GM12878 (cell line): ENCODE data around the gene PSMA8. TPM values are rescaled to one million over a fixed set of nuclear protein-coding genes. Genes with fewer than 3 reads are reported as not detected.

ENCODE experiments used
- ATF7 ChIP-seq: fragments of 450-650 bp; IDR thresholded peaks from 2 replicates; pipeline ENCODE4 v1.6.1; 2016; ENCODE audit warnings: low read depth, mild to moderate bottlenecking
- ESRRA ChIP-seq: IDR thresholded peaks from 2 replicates; pipeline ENCODE4 v1.6.1; 2012; ENCODE audit warnings: mild to moderate bottlenecking, low read length, improper control_type of control experiment
- ETV6 ChIP-seq, 2 experiments: fragments of 450-650 bp in 1 of 2; IDR thresholded peaks in 1 of 2; conservative IDR thresholded peaks in 1 of 2; 2 replicates each; pipeline ENCODE4 v1.6.1; 2014; ENCODE audit warnings: antibody characterized with exemption in 1 of 2, borderline replicate concordance in 1 of 2, low read depth in 1 of 2, mild to moderate bottlenecking in 1 of 2, moderate library complexity in 1 of 2
- GABPA ChIP-seq: IDR thresholded peaks from 2 replicates; pipeline ENCODE4 v1.6.1; 2014; ENCODE audit warnings: antibody characterized with exemption, low read depth, mild to moderate bottlenecking, inconsistent platforms
- IRF4 ChIP-seq: IDR thresholded peaks from 2 replicates; pipeline ENCODE4 v1.6.1; 2011; ENCODE audit warnings: low read depth, low read length
- KDM1A ChIP-seq: fragments of 200-600 bp; sonication (generic); IDR thresholded peaks from 2 replicates; pipeline ENCODE4 v1.6.1; 2016; ENCODE audit warnings: borderline replicate concordance
- MXI1 ChIP-seq: fragments of 150-350 bp; IDR thresholded peaks from 2 replicates; pipeline ENCODE4 v1.6.1; 2011; ENCODE audit warnings: low read depth, mild to moderate bottlenecking, inconsistent platforms, low read length, improper control_type of control experiment
- NRF1 ChIP-seq: conservative IDR thresholded peaks from 2 replicates; pipeline ENCODE4 v1.6.1; 2011; ENCODE audit warnings: mild to moderate bottlenecking, low read depth, low read length, improper control_type of control experiment
- PAX8 ChIP-seq: fragments of 450-650 bp; IDR thresholded peaks from 2 replicates; pipeline ENCODE4 v1.6.1; 2017; ENCODE audit warnings: mild to moderate bottlenecking, moderate library complexity
- SKIL ChIP-seq: fragments of 450-650 bp; IDR thresholded peaks from 2 replicates; pipeline ENCODE4 v1.6.1; 2017; ENCODE audit warnings: mild to moderate bottlenecking, low read depth, inconsistent platforms; ENCODE audit not compliant: poor library complexity, severe bottlenecking
- SMAD1 ChIP-seq: fragments of 450-650 bp; IDR thresholded peaks from 2 replicates; pipeline ENCODE4 v1.6.1; 2018; ENCODE audit warnings: mild to moderate bottlenecking, low read depth; ENCODE audit not compliant: partially characterized antibody
- TCF3 ChIP-seq: IDR thresholded peaks from 2 replicates; pipeline ENCODE4 v1.6.1; 2012; ENCODE audit warnings: low read depth, mild to moderate bottlenecking, low read length, borderline replicate concordance; ENCODE audit not compliant: insufficient read depth
- ZBTB40 ChIP-seq: fragments of 450-650 bp; IDR thresholded peaks from 2 replicates; pipeline ENCODE4 v1.6.1; 2016; ENCODE audit warnings: mild to moderate bottlenecking, moderate library complexity, borderline replicate concordance
- ZNF24 ChIP-seq: fragments of 450-650 bp; IDR thresholded peaks from 2 replicates; pipeline ENCODE4 v1.6.1; 2017; ENCODE audit warnings: antibody characterized with exemption, mild to moderate bottlenecking
- ZNF592 ChIP-seq: fragments of 450-650 bp; IDR thresholded peaks from 2 replicates; pipeline ENCODE4 v1.6.1; 2017; ENCODE audit warnings: mild to moderate bottlenecking, moderate library complexity
- polyA plus RNA-seq, 11 experiments: library from polyadenylated mRNA; depleted of rRNA in 4 of 11; unstranded in 6 of 11; stranded (reverse) in 5 of 11; fragments of >200 nt; fragmentation: Nextera tagmentation in 4 of 11; fragmentation: Illumina TruSeq in 1 of 11; extraction: Ambion mirVana in 4 of 11; extraction: Trizol in 1 of 11; gene quantifications; 1 replicate in 1 of 11; 2 replicates in 10 of 11; pipeline versions ENCODE4 v1.2.1 to v1.2.3, GENCODE V29; 2011 to 2016; ENCODE audit warnings: inconsistent platforms in 2 of 11, missing spikeins in 2 of 11, low read depth in 1 of 11
- total RNA-seq, 4 experiments: library from RNA; depleted of rRNA in 3 of 4; stranded (reverse); fragments of >200 nt in 3 of 4; fragmentation: Illumina TruSeq in 1 of 4; extraction: Trizol in 1 of 4; gene quantifications; 2 replicates each; pipeline versions ENCODE4 v1.2.1 to v1.2.3, GENCODE V29; 2013 to 2021

PSMA8 gene
- total and polyA plus RNA-seq, 10 of the 15 experiments (the other 5 are each of a cell fraction or from before 2014, with no cell fraction given), result 0.07 to 0.15 (median 0.09) TPM; not detected in 6

GRCh38 chr18:26215247-26215970 lies 81.7 kb downstream of the PSMA8 start (continued):
- TF ChIP-seq ZNF592, result no peak
- TF ChIP-seq KDM1A, result no peak
- TF ChIP-seq ZBTB40, result no peak; the same call in 1 of the 2 replicates
- no peak for TF ChIP-seq PAX8
- no peak for TF ChIP-seq IRF4
- TF ChIP-seq ESRRA, result no peak
- TF ChIP-seq TCF3, result no peak
- TF ChIP-seq GABPA, result peak; percentile 53
- no peak for TF ChIP-seq SMAD1
- TF ChIP-seq MXI1, result no peak
- TF ChIP-seq ETV6 (conservative IDR thresholded peaks at IDR 0.05 in 1 of 2, IDR thresholded peaks at IDR 0.05 in 1 of 2; ENCODE audit: borderline replicate concordance in 1 of 2, low read depth in 1 of 2), result peak in 1 of 2 experiments; percentile 87; a peak in 2 of 4 replicates
- no peak for TF ChIP-seq NRF1
- TF ChIP-seq SKIL, result peak; percentile 27
- peak; percentile 42; the same call in 1 of the 2 replicates for TF ChIP-seq ATF7
- no peak for TF ChIP-seq ZNF24
